Measurements from ENCODE around the gene PGLYRP2. TPM values are rescaled to one million over a fixed set of nuclear protein-coding genes. Genes with fewer than 3 reads are reported as not detected.

The PGLYRP2 gene
- total RNA-seq, 1 donor from 2014 or later: not detected

GRCh38 chr19:15431396-15432017 lies 47.8 kb downstream of the PGLYRP2 start:
- no peaks in the 10 kb centered on the region for H3K9me3 Mint-ChIP-seq (ENCODE audit: unreplicated experiment)
- TF ChIP-seq CTCF (IDR thresholded peaks at IDR 0.05): no peak
- H3K27ac Mint-ChIP-seq (ENCODE audit: unreplicated experiment): peak overlapping the region; percentile 85
- no peaks in the 10 kb centered on the region for H3K27me3 Mint-ChIP-seq (ENCODE audit: unreplicated experiment)
- DNase-seq (ENCODE audit: extremely low spot score, unreplicated experiment): no peak
- peak overlapping the region; percentile 95 for H3K4me3 Mint-ChIP-seq (ENCODE audit: unreplicated experiment)
- peaks cover 24% of the 10 kb centered on the region for H3K4me1 Mint-ChIP-seq (ENCODE audit: unreplicated experiment)
- H3K36me3 Mint-ChIP-seq (ENCODE audit: unreplicated experiment): peaks cover 11% of the 10 kb centered on the region

- Mint-ChIP-seq H3K27me3 (ENCODE audit: unreplicated experiment) (no peaks in the 10 kb centered on the region), H3K4me1 (ENCODE audit: unreplicated experiment) (peaks cover 24% of the 10 kb centered on the region), H3K9me3 (ENCODE audit: unreplicated experiment) (no peaks in the 10 kb centered on the region), H3K36me3 (ENCODE audit: unreplicated experiment) (peaks cover 18% of the 10 kb centered on the region), H3K27ac (ENCODE audit: unreplicated experiment) (peak overlapping the region; percentile 76), H3K4me3 (ENCODE audit: unreplicated experiment) (peak overlapping the region; percentile 95)
- DNase-seq (ENCODE audit: extremely low spot score, unreplicated experiment): no peak
- no peak for TF ChIP-seq CTCF (IDR thresholded peaks at IDR 0.05)
Observed at GRCh38 chr19:15430526-15431120, 48.7 kb downstream of the PGLYRP2 start.

GRCh38 chr19:15429825-15430467 lies 49.4 kb downstream of the PGLYRP2 start:
- TF ChIP-seq CTCF (IDR thresholded peaks at IDR 0.05): no peak
- Mint-ChIP-seq H3K27me3 (ENCODE audit: unreplicated experiment) (no peaks in the 10 kb centered on the region), H3K4me3 (ENCODE audit: unreplicated experiment) (peak overlapping the region; percentile 64), H3K27ac (ENCODE audit: unreplicated experiment) (no peak overlapping the region), H3K4me1 (ENCODE audit: unreplicated experiment) (peaks cover 24% of the 10 kb centered on the region), H3K36me3 (ENCODE audit: unreplicated experiment) (peaks cover 18% of the 10 kb centered on the region), H3K9me3 (ENCODE audit: unreplicated experiment) (no peaks in the 10 kb centered on the region)
- peak; percentile 84 for DNase-seq (ENCODE audit: extremely low spot score, unreplicated experiment)

GRCh38 chr19:15428956-15429824 lies 50.1 kb downstream of the PGLYRP2 start:
- Mint-ChIP-seq H3K36me3 (ENCODE audit: unreplicated experiment) (peaks cover 18% of the 10 kb centered on the region), H3K4me3 (ENCODE audit: unreplicated experiment) (no peak overlapping the region), H3K9me3 (ENCODE audit: unreplicated experiment) (no peaks in the 10 kb centered on the region), H3K27me3 (ENCODE audit: unreplicated experiment) (no peaks in the 10 kb centered on the region), H3K4me1 (ENCODE audit: unreplicated experiment) (peaks cover 24% of the 10 kb centered on the region), H3K27ac (ENCODE audit: unreplicated experiment) (no peak overlapping the region)
- DNase-seq (ENCODE audit: extremely low spot score, unreplicated experiment): no peak
- TF ChIP-seq CTCF (IDR thresholded peaks at IDR 0.05): no peak

All from osteocyte (in vitro differentiated cells).